RWPE1 (cell line): Measurements from ENCODE around the gene RANBP17.

Experiments used
- CTCF ChIA-PET: fragments of 350-600 bp; sonication (Branson Sonifier 250); formaldehyde crosslinking; extraction: SDS; loops from one replicate; lab custom pipeline; 2021; lab: Yijun Ruan, JAX
- POLR2A ChIA-PET: fragments of 400-600 bp; formaldehyde crosslinking; extraction: SDS; loops from one replicate; lab custom pipeline; 2020; ENCODE audit warnings: antibody characterized with exemption; ENCODE audit not compliant: low non-redundant PET; lab: Yijun Ruan, JAX
- DNase-seq: peaks from one replicate; pipeline ENCODE4 v3.0.0; 2012; ENCODE audit warnings: low spot score
- H3K27ac ChIP-seq: fragments of 450-650 bp; 2 replicates; pipeline ENCODE4 v1.5.1; 2017
- TF ChIP-seq, protein P1 (sequence below): fragments of 450-650 bp; conservative IDR thresholded peaks from 2 replicates; pipeline ENCODE4 v1.5.1; 2017; ENCODE audit warnings: low read depth, mild to moderate bottlenecking

The RANBP17 gene

DNA sequence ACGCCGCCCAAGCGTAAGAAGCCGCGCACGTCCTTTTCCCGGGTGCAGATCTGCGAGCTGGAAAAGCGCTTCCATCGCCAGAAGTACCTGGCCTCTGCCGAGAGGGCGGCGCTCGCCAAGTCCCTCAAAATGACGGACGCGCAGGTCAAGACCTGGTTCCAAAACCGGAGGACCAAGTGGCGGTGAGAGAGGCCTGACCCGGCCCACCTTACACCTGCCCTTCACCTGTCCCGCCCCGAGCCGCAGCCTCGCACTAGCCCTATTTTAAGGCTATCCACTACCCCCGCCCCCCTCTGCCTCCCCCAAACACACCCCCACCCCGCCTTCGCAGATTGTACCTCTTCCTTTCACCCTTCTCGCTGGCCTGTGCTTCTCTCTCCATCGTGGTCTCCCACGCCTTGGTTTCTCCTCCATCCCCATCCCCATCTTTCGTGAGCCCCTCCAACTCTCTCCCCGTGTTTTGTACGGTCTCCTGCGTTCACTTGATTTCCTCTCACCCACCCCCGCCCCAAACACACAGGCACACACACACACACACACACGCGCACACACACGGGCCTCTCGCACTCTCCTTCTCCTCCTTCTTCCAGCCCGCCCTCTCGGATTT lies 448.5 kb downstream of the RANBP17 start:
- POLR2A ChIA-PET: no interaction called here
- no peak overlapping the region for H3K27ac ChIP-seq
- TF ChIP-seq, protein P1, sequence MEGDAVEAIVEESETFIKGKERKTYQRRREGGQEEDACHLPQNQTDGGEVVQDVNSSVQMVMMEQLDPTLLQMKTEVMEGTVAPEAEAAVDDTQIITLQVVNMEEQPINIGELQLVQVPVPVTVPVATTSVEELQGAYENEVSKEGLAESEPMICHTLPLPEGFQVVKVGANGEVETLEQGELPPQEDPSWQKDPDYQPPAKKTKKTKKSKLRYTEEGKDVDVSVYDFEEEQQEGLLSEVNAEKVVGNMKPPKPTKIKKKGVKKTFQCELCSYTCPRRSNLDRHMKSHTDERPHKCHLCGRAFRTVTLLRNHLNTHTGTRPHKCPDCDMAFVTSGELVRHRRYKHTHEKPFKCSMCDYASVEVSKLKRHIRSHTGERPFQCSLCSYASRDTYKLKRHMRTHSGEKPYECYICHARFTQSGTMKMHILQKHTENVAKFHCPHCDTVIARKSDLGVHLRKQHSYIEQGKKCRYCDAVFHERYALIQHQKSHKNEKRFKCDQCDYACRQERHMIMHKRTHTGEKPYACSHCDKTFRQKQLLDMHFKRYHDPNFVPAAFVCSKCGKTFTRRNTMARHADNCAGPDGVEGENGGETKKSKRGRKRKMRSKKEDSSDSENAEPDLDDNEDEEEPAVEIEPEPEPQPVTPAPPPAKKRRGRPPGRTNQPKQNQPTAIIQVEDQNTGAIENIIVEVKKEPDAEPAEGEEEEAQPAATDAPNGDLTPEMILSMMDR: no peak
- CTCF ChIA-PET: interaction anchor here (0.6 to 1.4 kb wide), 6 partner anchors 13 to 1302 kb away, joined by 3 to 5 read pairs (median 3); no protein-coding TSS in a partner anchor
- peak; percentile 41 for DNase-seq

GRCh38 chr5:171310819-171311321 lies 449.1 kb downstream of the RANBP17 start:
- TF ChIP-seq, protein P1: no peak
- POLR2A ChIA-PET: no interaction called here
- CTCF ChIA-PET: no interaction called here
- H3K27ac ChIP-seq: no peak overlapping the region
- no peak for DNase-seq

DNA sequence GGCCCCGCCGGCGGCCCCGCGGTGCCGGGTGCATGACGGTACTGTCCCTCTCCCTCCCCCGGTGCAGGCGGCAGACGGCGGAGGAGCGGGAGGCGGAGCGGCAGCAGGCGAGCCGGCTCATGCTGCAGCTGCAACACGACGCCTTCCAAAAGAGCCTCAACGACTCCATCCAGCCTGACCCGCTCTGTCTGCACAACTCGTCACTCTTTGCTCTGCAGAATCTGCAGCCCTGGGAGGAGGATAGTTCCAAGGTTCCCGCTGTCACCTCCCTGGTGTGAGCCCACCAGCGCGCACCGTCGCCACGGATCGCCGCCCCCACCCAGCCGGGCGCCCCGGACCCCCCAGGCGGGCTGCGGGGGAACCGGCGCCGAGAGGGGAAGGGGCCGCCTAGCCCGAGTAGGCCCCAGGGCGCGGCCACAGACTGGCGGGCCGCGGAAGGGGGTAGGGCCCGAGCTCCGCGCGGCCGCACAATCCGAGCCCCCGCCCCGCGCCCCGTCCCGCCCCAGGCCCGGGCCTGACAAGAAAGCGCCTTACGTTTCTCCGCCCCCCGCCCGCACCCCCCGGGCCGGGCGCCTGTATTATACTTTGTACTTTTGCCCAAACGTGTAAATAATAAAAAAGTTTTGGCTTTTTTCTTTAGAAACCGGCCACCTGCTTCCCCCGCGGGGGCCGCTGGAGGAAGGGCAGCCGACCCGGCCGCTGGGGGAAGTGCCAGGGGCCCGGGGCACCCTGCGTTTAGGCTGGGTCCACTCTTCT lies 449.7 kb downstream of the RANBP17 start:
- TF ChIP-seq, protein P1: no peak
- CTCF ChIA-PET: no interaction called here
- H3K27ac ChIP-seq: no peak overlapping the region
- DNase-seq: peak; percentile 55
- POLR2A ChIA-PET: no interaction called here

DNA sequence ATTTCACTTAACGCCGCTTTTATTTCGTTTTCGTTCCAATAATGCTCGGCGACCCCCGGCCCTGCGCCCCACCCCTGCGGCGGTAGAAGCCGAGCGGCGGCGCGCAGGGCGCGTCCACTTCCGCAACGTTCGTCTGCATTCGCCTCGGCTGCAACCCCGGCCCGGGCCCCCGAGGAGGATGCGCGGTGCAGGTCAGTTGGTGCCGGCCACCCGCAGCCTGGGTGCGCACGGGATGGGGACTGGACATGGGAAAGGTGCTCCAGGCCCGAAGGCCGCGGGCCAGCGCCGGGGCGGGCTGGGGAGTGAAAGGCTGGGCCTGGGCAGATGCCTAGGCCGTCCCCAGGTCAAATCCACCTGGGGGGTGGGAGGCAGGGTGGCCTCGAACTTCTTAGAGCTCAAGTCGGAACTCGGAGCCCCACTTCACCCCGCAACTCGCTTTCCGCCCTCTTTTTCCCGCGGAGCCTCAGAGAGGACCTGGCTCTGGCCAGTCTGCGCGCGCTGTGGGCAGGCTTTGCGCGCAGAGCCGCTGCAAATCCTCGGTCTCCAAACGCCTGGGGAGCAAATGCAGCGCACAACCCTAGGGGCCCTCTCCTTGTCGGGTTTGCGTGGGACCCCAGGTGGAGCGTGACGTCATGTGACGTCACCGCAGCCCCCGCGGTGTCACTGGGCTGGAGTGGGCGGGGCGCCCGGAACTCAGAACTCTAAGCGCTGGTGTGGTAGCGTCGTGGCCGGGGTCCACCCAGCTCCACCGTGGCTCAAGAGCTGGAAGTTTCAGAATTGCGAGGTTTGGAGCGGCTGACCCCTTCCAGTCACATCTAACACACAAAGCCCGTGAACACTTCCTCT lies 450.5 kb downstream of the RANBP17 start:
- H3K27ac ChIP-seq: no peak overlapping the region
- DNase-seq: no peak
- ChIA-PET POLR2A (no interaction called here), CTCF (no interaction called here)
- TF ChIP-seq, protein P1: no peak

- DNase-seq: no peak
- H3K27ac ChIP-seq: no peak overlapping the region
- TF ChIP-seq, protein P1: no peak
- CTCF ChIA-PET: interaction anchor here (0.7 kb wide), 1 partner anchor 1326 kb away, joined by 3 read pairs; no protein-coding TSS in a partner anchor
- POLR2A ChIA-PET: no interaction called here
Observed at GRCh38 chr5:171313481-171314206, 451.8 kb downstream of the RANBP17 start.
